ENCODE data around the gene TMEM94. TPM values are rescaled to one million over a fixed set of nuclear protein-coding genes. Genes with fewer than 3 reads are reported as not detected.

Gene TMEM94
- total RNA-seq, 1 experiment from 2014 or later = 53.9 TPM

- no peak for DNase-seq (ENCODE audit: low spot score)
These were observed 39.6 kb downstream of the TMEM94 start for GRCh38 chr17:75496005-75496404.

- no peak for DNase-seq (ENCODE audit: low spot score)
These were observed 41.7 kb downstream of the TMEM94 start for GRCh38 chr17:75498039-75498725.

GRCh38 chr17:75498726-75499213 is 42.3 kb downstream of the TMEM94 start:
- DNase-seq (ENCODE audit: low spot score) = no peak

- DNase-seq (ENCODE audit: low spot score) = no peak
These were observed 43.0 kb downstream of the TMEM94 start for GRCh38 chr17:75499313-75500022.

GRCh38 chr17:75500419-75501216 is 44.2 kb downstream of the TMEM94 start:
- DNase-seq (ENCODE audit: low spot score) = no peak

- no peak for DNase-seq (ENCODE audit: low spot score)
These were observed 45.1 kb downstream of the TMEM94 start for GRCh38 chr17:75501378-75502071.

- no peak for DNase-seq (ENCODE audit: low spot score)
These were observed 45.8 kb downstream of the TMEM94 start for GRCh38 chr17:75502072-75502720.

GRCh38 chr17:75502721-75503329 is 46.4 kb downstream of the TMEM94 start:
- no peak for DNase-seq (ENCODE audit: low spot score)

- no peak for DNase-seq (ENCODE audit: low spot score)
These were observed 47.0 kb downstream of the TMEM94 start for GRCh38 chr17:75503337-75503950.

GRCh38 chr17:75503976-75504346 is 47.5 kb downstream of the TMEM94 start:
- no peak for DNase-seq (ENCODE audit: low spot score)

- no peak for DNase-seq (ENCODE audit: low spot score)
These were observed 48.1 kb downstream of the TMEM94 start for GRCh38 chr17:75504347-75505151.

GRCh38 chr17:75505152-75505409 is 48.6 kb downstream of the TMEM94 start:
- no peak for DNase-seq (ENCODE audit: low spot score)

GRCh38 chr17:75505640-75506039 is 49.2 kb downstream of the TMEM94 start:
- DNase-seq (ENCODE audit: low spot score) = no peak

- no peak for DNase-seq (ENCODE audit: low spot score)
These were observed 49.7 kb downstream of the TMEM94 start for GRCh38 chr17:75506134-75506533.

- no peak for DNase-seq (ENCODE audit: low spot score)
These were observed 50.5 kb downstream of the TMEM94 start for GRCh38 chr17:75506888-75507287.

- no peak for DNase-seq (ENCODE audit: low spot score)
These were observed 51.6 kb downstream of the TMEM94 start for GRCh38 chr17:75507733-75508719.

- DNase-seq (ENCODE audit: low spot score) = no peak
These were observed 52.5 kb downstream of the TMEM94 start for GRCh38 chr17:75508931-75509361.

GRCh38 chr17:75509528-75510258 is 53.3 kb downstream of the TMEM94 start:
- no peak for DNase-seq (ENCODE audit: low spot score)

Measured in A172 (cell line).